ENCODE data around the gene QRICH1. TPM values are rescaled to one million over a fixed set of nuclear protein-coding genes. Genes with fewer than 3 reads are reported as not detected.

The QRICH1 gene
- total RNA-seq, 1 experiment from 2014 or later: 87.5 TPM

GRCh38 chr3:49054344-49054862, 39.5 kb downstream of the QRICH1 start:
- Histone ChIP-seq H3K4me1 (replicated peaks; ENCODE audit: insufficient read depth) (no peaks in the 10 kb centered on the region; the same call in 1 of the 2 replicates), H3K4me3 (no peak overlapping the region), H3K36me3 (ENCODE audit: low read depth) (no peaks in the 10 kb centered on the region), H3K9me3 (ENCODE audit: insufficient read depth, low read depth) (no peaks in the 10 kb centered on the region), H2AFZ (no peak overlapping the region), H3K27ac (no peak overlapping the region), H3K27me3 (ENCODE audit: insufficient read depth, low read depth) (no peaks in the 10 kb centered on the region), H4K20me1 (ENCODE audit: insufficient read depth) (no peaks in the 10 kb centered on the region), H3K4me2 (no peak overlapping the region), H3K79me2 (ENCODE audit: low read depth) (peaks cover 3% of the 10 kb centered on the region; the same call in 1 of the 2 replicates), H3K9me2 (ENCODE audit: insufficient read depth) (no peaks in the 10 kb centered on the region), H3F3A (ENCODE audit: insufficient read depth, low read depth) (0 out of 2 replicates have a peak, but pooled peaks cover 4% of the 10 kb centered on the region)
- CTCF ChIA-PET: no interaction called here
- intact Hi-C loops (cut with micrococcal nuclease; ENCODE audit: unreplicated experiment): no loop called here
- BruUV-seq (replicated peaks): TSS peak; percentile 5
- TF ChIP-seq EZH2 (IDR thresholded peaks at IDR 0.05; ENCODE audit: low read depth) (no peak), CTCF (conservative IDR thresholded peaks at IDR 0.05) (no peak)
- POLR2A ChIA-PET (ENCODE audit: unreplicated experiment): no interaction called here
- no peak for DNase-seq

GRCh38 chr3:49053543-49053942, 40.3 kb downstream of the QRICH1 start:
- no peaks in the 10 kb centered on the region for H3K36me3 ChIP-seq (ENCODE audit: low read depth)
- no peak for DNase-seq
- no peaks in the 10 kb centered on the region for H3K9me2 ChIP-seq (ENCODE audit: insufficient read depth)
- H3K79me2 ChIP-seq (ENCODE audit: low read depth): peaks cover 3% of the 10 kb centered on the region; the same call in 1 of the 2 replicates
- intact Hi-C loops (cut with micrococcal nuclease; ENCODE audit: unreplicated experiment): no loop called here
- no peaks in the 10 kb centered on the region; the same call in 1 of the 2 replicates for H3K4me1 ChIP-seq (replicated peaks; ENCODE audit: insufficient read depth)
- no peaks in the 10 kb centered on the region for H3K9me3 ChIP-seq (ENCODE audit: insufficient read depth, low read depth)
- ChIA-PET CTCF (no interaction called here), POLR2A (ENCODE audit: unreplicated experiment) (interaction anchor here (0.5 kb wide), 1 partner anchor 18 kb away, joined by 12 read pairs; no protein-coding TSS in a partner anchor)
- H3K4me3 ChIP-seq: no peak overlapping the region
- no peak for TF ChIP-seq EZH2 (IDR thresholded peaks at IDR 0.05; ENCODE audit: low read depth)
- TF ChIP-seq CTCF (conservative IDR thresholded peaks at IDR 0.05): no peak
- no peak overlapping the region for H2AFZ ChIP-seq
- no peak overlapping the region for H3K4me2 ChIP-seq
- no peaks in the 10 kb centered on the region for H4K20me1 ChIP-seq (ENCODE audit: insufficient read depth)
- no peaks in the 10 kb centered on the region for H3K27me3 ChIP-seq (ENCODE audit: insufficient read depth, low read depth)
- H3K27ac ChIP-seq: no peak overlapping the region
- H3F3A ChIP-seq (ENCODE audit: insufficient read depth, low read depth): no peaks in the 10 kb centered on the region
- no TSS peak for BruUV-seq (replicated peaks)

GRCh38 chr3:49035281-49035680, 58.6 kb downstream of the QRICH1 start:
- H3K27ac ChIP-seq: no peak overlapping the region
- no peak overlapping the region for H3K4me3 ChIP-seq
- H3K9me3 ChIP-seq (ENCODE audit: insufficient read depth, low read depth): no peaks in the 10 kb centered on the region
- no peak for DNase-seq
- H3K36me3 ChIP-seq (ENCODE audit: low read depth): no peaks in the 10 kb centered on the region; the same call in 1 of the 2 replicates
- H3K79me2 ChIP-seq (ENCODE audit: low read depth): no peaks in the 10 kb centered on the region
- no peaks in the 10 kb centered on the region for H3K27me3 ChIP-seq (ENCODE audit: insufficient read depth, low read depth)
- H3F3A ChIP-seq (ENCODE audit: insufficient read depth, low read depth): peaks cover 10% of the 10 kb centered on the region; the same call in 1 of the 2 replicates
- no peaks in the 10 kb centered on the region for H3K4me1 ChIP-seq (replicated peaks; ENCODE audit: insufficient read depth)
- H4K20me1 ChIP-seq (ENCODE audit: insufficient read depth): no peaks in the 10 kb centered on the region
- ChIA-PET CTCF (interaction anchor here (0.6 kb wide), 1 partner anchor 71 kb away, joined by 13 read pairs; no protein-coding TSS in a partner anchor), POLR2A (ENCODE audit: unreplicated experiment) (interaction anchor here (0.6 to 0.8 kb wide), 2 partner anchors 18 to 241 kb away, joined by 3 to 12 read pairs; no protein-coding TSS in a partner anchor)
- BruUV-seq (replicated peaks): no TSS peak
- H2AFZ ChIP-seq: no peak overlapping the region
- TF ChIP-seq EZH2 (IDR thresholded peaks at IDR 0.05; ENCODE audit: low read depth) (no peak), CTCF (conservative IDR thresholded peaks at IDR 0.05) (no peak)
- no peak overlapping the region for H3K4me2 ChIP-seq
- intact Hi-C loops (cut with micrococcal nuclease; ENCODE audit: unreplicated experiment): no loop called here
- H3K9me2 ChIP-seq (ENCODE audit: insufficient read depth): no peaks in the 10 kb centered on the region
